Measurements from ENCODE around the gene NDUFA7. TPM values are rescaled to one million over a fixed set of nuclear protein-coding genes. Genes with fewer than 3 reads are reported as not detected.

The NDUFA7 gene
- total and polyA plus RNA-seq, 2 donors (not counting 1 experiment from before 2014, with no cell fraction given), result 28.6 to 71.7 TPM

GRCh38 chr19:8311461-8312260, 9.5 kb downstream of the NDUFA7 start:
- POLR2A ChIA-PET, result no interaction called here
- H3K27me3 Mint-ChIP-seq, result no peaks in the 10 kb centered on the region
- Histone ChIP-seq H3K36me3 (replicated peaks in 1 of 2; ENCODE audit: control extremely low read depth in 1 of 2, control insufficient read depth in 1 of 2, extremely low read depth in 1 of 2, insufficient read depth in 2 of 2, low read length in 1 of 2) (peaks cover 3 to 32% of the 10 kb centered on the region in 2 experiments), H4K20me1 (ENCODE audit: control insufficient read depth, insufficient read depth, low read length, poor library complexity, severe bottlenecking) (peaks cover 9% of the 10 kb centered on the region), H3K27ac (ENCODE audit: low read length in 2 of 2) (no peak overlapping the region), H3K4me2 (replicated peaks; ENCODE audit: low read depth, low read length, poor library complexity, severe bottlenecking) (no peak overlapping the region), H3K4me1 (ENCODE audit: control insufficient read depth in 2 of 2, insufficient read depth in 2 of 2, low read length in 2 of 2) (peaks cover 7 to 18% of the 10 kb centered on the region in 2 donors), H3K27me3 (replicated peaks in 1 of 4; ENCODE audit: control extremely low read depth in 1 of 4, control insufficient read depth in 3 of 4, insufficient read depth in 4 of 4, low read length in 3 of 4) (no peaks in the 10 kb centered on the region), H3K79me2 (ENCODE audit: control insufficient read depth, insufficient read depth, low read length) (peaks cover 21% of the 10 kb centered on the region), H3K4me3 (ENCODE audit: control extremely low read depth in 1 of 5, extremely low read depth in 1 of 5, insufficient read depth in 1 of 5, low read depth in 2 of 5, low read length in 4 of 5) (no peak overlapping the region), H3K9ac (ENCODE audit: low read length) (no peak overlapping the region), H2AFZ (ENCODE audit: insufficient read depth, low read depth, low read length, poor library complexity, severe bottlenecking) (no peak overlapping the region), H3K9me3 (ENCODE audit: control extremely low read depth in 1 of 3, control insufficient read depth in 2 of 3, insufficient read depth in 1 of 3, low read length in 2 of 3) (no peaks in the 10 kb centered on the region)
- no peak for DNase-seq
- H3K27ac Mint-ChIP-seq, result no peak overlapping the region
- CTCF ChIA-PET, result interaction anchor here (0.6 to 1.8 kb wide), 3 partner anchors 8 to 268 kb away, joined by 3 to 5 read pairs (median 4); no protein-coding TSS in a partner anchor
- intact Hi-C loops (cut with micrococcal nuclease), result no loop called here
- no peak overlapping the region for H3K4me3 Mint-ChIP-seq
- no peaks in the 10 kb centered on the region for H3K9me3 Mint-ChIP-seq (ENCODE audit: insufficient read depth)
- peaks cover 23% of the 10 kb centered on the region for H3K4me1 Mint-ChIP-seq
- 95% methylated on average over 12 of the region's 16 CpGs for WGBS (ENCODE audit: insufficient coverage)
- TF ChIP-seq EZH2 (IDR thresholded peaks at IDR 0.05; ENCODE audit: borderline replicate concordance, insufficient read depth, low read depth, low read length, poor library complexity, severe bottlenecking) (no peak), CTCF (IDR thresholded peaks at IDR 0.05) (no peak)
- no peak for ATAC-seq (ENCODE audit: low read depth)
